ENCODE measurements around the gene LRRK1.

Gene LRRK1

DNA sequence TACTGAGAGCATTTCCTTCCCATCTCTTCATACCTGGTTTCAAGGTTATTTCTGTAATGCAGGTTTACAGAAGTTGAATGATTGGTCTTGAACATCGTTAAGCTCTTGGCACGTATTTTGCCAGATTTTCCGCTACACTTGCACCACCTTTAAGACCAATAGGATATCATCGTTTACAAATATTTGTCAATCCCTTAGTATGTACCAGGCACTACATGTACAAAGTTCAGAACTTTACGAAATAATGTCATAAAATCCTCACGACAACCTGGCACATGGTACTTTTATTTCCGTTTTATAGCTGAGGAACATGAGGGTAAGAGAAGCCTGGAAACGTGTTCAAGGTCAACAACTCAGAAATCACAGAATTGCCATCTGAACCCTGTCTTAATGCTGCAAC, 6.3 kb downstream of the LRRK1 start:
- no peak overlapping the region for H4K8ac ChIP-seq (ENCODE audit: low read depth, low read length)
- no peaks in the 10 kb centered on the region for H3K36me3 ChIP-seq (ENCODE audit: control insufficient read depth in 1 of 2, insufficient read depth in 2 of 2, low read length in 2 of 2)
- no peak overlapping the region for H3K4ac ChIP-seq (ENCODE audit: low read depth, low read length)
- no peak overlapping the region for H3K9ac ChIP-seq (ENCODE audit: low read length)
- no peak overlapping the region for H3K4me3 ChIP-seq (ENCODE audit: low read depth, low read length)
- H3K4me2 ChIP-seq (ENCODE audit: low read length): no peak overlapping the region
- H2AK5ac ChIP-seq (ENCODE audit: low read length): no peak overlapping the region
- H3K14ac ChIP-seq (ENCODE audit: low read length): no peak overlapping the region
- no peak overlapping the region for H3K27ac ChIP-seq (ENCODE audit: low read depth, low read length)
- H3K79me1 ChIP-seq (ENCODE audit: low read length): no peaks in the 10 kb centered on the region
- no peak overlapping the region for H2BK120ac ChIP-seq (ENCODE audit: insufficient read depth, low read length, poor library complexity)
- H2BK5ac ChIP-seq (ENCODE audit: low read depth, low read length, poor library complexity): no peak overlapping the region
- H2BK12ac ChIP-seq (ENCODE audit: low read length): no peak overlapping the region
- peaks cover 1% of the 10 kb centered on the region for H3K9me3 ChIP-seq (ENCODE audit: insufficient read depth, low read depth, low read length)
- WGBS (ENCODE audit: extremely low coverage, insufficient coverage, insufficient read length): no CpG with 5 or more reads among the region's 8 CpGs
- H4K12ac ChIP-seq (ENCODE audit: low read depth, low read length): no peak overlapping the region
- H3K23ac ChIP-seq (ENCODE audit: low read length): no peak overlapping the region
- peaks cover 7% of the 10 kb centered on the region for H3K27me3 ChIP-seq (ENCODE audit: insufficient read depth, low read length)
- H2AFZ ChIP-seq (ENCODE audit: insufficient read depth, low read length, poor library complexity): no peak overlapping the region
- no peaks in the 10 kb centered on the region for H3K79me2 ChIP-seq (ENCODE audit: control insufficient read depth, insufficient read depth, low read length, poor library complexity)
- no peak for DNase-seq
- H3K18ac ChIP-seq (ENCODE audit: low read length): no peak overlapping the region
- no peak overlapping the region for H4K91ac ChIP-seq (ENCODE audit: low read depth, low read length)
- peaks cover 18 to 23% of the 10 kb centered on the region in 2 experiments for H3K4me1 ChIP-seq (ENCODE audit: control insufficient read depth in 1 of 2, insufficient read depth in 2 of 2, low read length in 2 of 2)

DNA sequence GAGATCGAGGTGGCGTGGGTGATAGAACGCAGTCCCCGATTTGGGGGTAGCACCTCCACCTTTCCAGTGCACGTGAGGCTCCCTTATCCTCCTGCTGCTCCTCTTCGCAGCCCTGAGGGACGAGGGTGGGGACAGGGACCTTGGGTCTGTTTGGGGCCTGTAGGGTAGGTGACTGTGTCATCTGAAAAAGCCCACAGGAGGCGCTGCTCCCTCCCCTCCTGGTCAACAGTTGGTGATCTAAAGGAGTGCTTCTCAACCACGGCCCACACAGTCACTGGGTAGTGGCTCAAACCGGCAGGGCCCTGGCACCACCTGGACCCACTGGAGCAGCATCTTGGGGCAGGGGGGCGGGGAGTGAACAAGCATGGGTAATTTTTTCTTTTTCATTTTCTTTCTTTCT, 7.1 kb downstream of the LRRK1 start:
- H3K27me3 ChIP-seq (ENCODE audit: insufficient read depth, low read length): no peaks in the 10 kb centered on the region
- H3K9ac ChIP-seq (ENCODE audit: low read length): no peak overlapping the region
- no peaks in the 10 kb centered on the region for H3K36me3 ChIP-seq (ENCODE audit: control insufficient read depth in 1 of 2, insufficient read depth in 2 of 2, low read length in 2 of 2)
- no peak overlapping the region for H3K18ac ChIP-seq (ENCODE audit: low read length)
- peaks cover 18 to 24% of the 10 kb centered on the region in 2 experiments for H3K4me1 ChIP-seq (ENCODE audit: control insufficient read depth in 1 of 2, insufficient read depth in 2 of 2, low read length in 2 of 2)
- H4K91ac ChIP-seq (ENCODE audit: low read depth, low read length): no peak overlapping the region
- peak overlapping the region; percentile 38 for H2BK12ac ChIP-seq (ENCODE audit: low read length)
- no peak overlapping the region for H3K4me2 ChIP-seq (ENCODE audit: low read length)
- no peak overlapping the region for H3K14ac ChIP-seq (ENCODE audit: low read length)
- no peak overlapping the region for H3K4ac ChIP-seq (ENCODE audit: low read depth, low read length)
- no peak overlapping the region for H4K8ac ChIP-seq (ENCODE audit: low read depth, low read length)
- H2BK120ac ChIP-seq (ENCODE audit: insufficient read depth, low read length, poor library complexity): no peak overlapping the region
- H4K12ac ChIP-seq (ENCODE audit: low read depth, low read length): no peak overlapping the region
- no CpG with 5 or more reads among the region's 11 CpGs for WGBS (ENCODE audit: extremely low coverage, insufficient coverage, insufficient read length)
- H3K9me3 ChIP-seq (ENCODE audit: insufficient read depth, low read depth, low read length): peaks cover 1% of the 10 kb centered on the region
- H2AK5ac ChIP-seq (ENCODE audit: low read length): no peak overlapping the region
- no peaks in the 10 kb centered on the region for H3K79me1 ChIP-seq (ENCODE audit: low read length)
- H3K23ac ChIP-seq (ENCODE audit: low read length): no peak overlapping the region
- H3K4me3 ChIP-seq (ENCODE audit: low read depth, low read length): no peak overlapping the region
- H3K27ac ChIP-seq (ENCODE audit: low read depth, low read length): no peak overlapping the region
- H2AFZ ChIP-seq (ENCODE audit: insufficient read depth, low read length, poor library complexity): no peak overlapping the region
- no peak overlapping the region for H2BK5ac ChIP-seq (ENCODE audit: low read depth, low read length, poor library complexity)
- DNase-seq: no peak
- no peaks in the 10 kb centered on the region for H3K79me2 ChIP-seq (ENCODE audit: control insufficient read depth, insufficient read depth, low read length, poor library complexity)

DNA sequence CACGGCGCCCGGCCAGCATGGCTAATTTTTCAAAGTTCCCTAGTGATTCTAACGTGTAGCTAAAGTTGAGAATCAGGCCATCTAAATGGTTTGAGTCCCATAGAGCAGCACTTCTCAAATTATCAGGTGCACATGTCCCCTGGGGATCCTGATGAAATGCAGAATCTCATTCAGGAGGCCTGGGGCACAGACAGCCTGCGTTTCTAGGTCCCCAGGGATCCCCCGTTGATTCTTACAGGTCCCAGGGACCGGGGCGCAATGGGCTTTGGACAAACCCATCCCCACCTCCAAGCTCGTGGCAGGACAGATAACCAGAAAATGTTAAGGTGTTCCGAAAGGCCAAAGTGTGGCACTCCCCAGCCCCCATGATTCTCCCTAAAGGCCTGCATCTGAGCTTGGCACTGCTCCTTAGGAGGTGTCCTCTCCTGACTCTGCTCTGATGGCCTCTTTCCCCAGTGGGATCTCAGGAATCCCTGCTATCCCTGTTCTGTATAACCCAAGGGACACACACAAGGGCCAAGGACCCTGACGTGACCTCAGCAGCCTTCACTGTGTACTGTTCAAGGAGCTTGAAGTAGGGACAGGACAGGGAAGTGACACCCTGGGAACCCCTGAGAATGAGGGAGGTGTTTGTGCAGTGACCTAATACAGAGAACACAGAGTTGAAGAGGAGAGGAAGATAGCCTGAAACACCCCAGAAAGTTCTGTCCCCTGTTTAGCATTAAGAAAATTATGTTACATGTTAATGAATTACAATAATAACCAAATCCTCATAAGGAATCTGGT, 8.0 kb downstream of the LRRK1 start:
- Histone ChIP-seq H3K14ac (ENCODE audit: low read length) (no peak overlapping the region), H3K23ac (ENCODE audit: low read length) (no peak overlapping the region), H3K36me3 (ENCODE audit: control insufficient read depth in 1 of 2, insufficient read depth in 2 of 2, low read length in 2 of 2) (no peaks in the 10 kb centered on the region), H2BK12ac (ENCODE audit: low read length) (no peak overlapping the region), H3K79me2 (ENCODE audit: control insufficient read depth, insufficient read depth, low read length, poor library complexity) (no peaks in the 10 kb centered on the region), H3K79me1 (ENCODE audit: low read length) (no peaks in the 10 kb centered on the region), H4K12ac (ENCODE audit: low read depth, low read length) (no peak overlapping the region), H2BK5ac (ENCODE audit: low read depth, low read length, poor library complexity) (no peak overlapping the region), H2AFZ (ENCODE audit: insufficient read depth, low read length, poor library complexity) (no peak overlapping the region), H4K8ac (ENCODE audit: low read depth, low read length) (no peak overlapping the region), H2BK120ac (ENCODE audit: insufficient read depth, low read length, poor library complexity) (no peak overlapping the region), H3K27me3 (ENCODE audit: insufficient read depth, low read length) (no peaks in the 10 kb centered on the region), H3K4me2 (ENCODE audit: low read length) (no peak overlapping the region), H2AK5ac (ENCODE audit: low read length) (no peak overlapping the region), H3K9me3 (ENCODE audit: insufficient read depth, low read depth, low read length) (peaks cover 1% of the 10 kb centered on the region), H3K4me1 (ENCODE audit: control insufficient read depth in 1 of 2, insufficient read depth in 2 of 2, low read length in 2 of 2) (peaks cover 18 to 24% of the 10 kb centered on the region in 2 experiments), H3K4me3 (ENCODE audit: low read depth, low read length) (no peak overlapping the region), H3K27ac (ENCODE audit: low read depth, low read length) (no peak overlapping the region), H4K91ac (ENCODE audit: low read depth, low read length) (no peak overlapping the region), H3K18ac (ENCODE audit: low read length) (no peak overlapping the region), H3K4ac (ENCODE audit: low read depth, low read length) (no peak overlapping the region), H3K9ac (ENCODE audit: low read length) (no peak overlapping the region)
- DNase-seq: no peak
- WGBS (ENCODE audit: extremely low coverage, insufficient coverage, insufficient read length): no CpG with 5 or more reads among the region's 11 CpGs

DNA sequence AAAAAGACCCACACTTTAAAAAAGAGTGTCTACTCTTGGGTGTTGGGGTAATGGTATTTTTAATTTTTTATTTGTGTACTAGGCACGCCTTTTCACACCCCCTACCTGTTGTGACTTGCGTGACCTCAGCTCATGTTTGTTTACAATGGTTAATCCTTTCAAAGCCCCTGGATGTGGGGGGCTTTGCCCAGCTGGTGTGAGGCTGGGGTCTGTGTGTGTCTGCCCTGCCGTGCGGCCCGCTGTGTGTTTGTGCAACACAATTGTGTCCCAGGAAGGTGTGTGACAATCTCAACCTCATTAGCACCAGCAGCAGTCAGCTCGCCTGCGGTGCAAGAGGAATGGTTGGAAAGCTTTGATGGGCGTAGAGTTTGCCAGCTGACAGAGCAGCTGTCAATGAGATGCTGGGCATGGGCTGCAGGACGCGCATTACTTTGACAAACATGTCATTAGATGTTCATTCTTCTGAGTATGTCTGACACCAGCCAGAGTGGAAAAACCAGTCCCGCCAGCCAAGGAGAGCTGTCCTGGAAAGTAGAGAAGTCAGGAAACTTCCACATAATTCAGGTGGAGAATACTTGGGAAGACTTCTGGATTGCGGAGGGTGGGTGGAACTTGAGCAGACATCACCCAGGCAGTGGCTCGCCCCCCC, 9.6 kb downstream of the LRRK1 start:
- H4K8ac ChIP-seq (ENCODE audit: low read depth, low read length): no peak overlapping the region
- no peaks in the 10 kb centered on the region for H3K36me3 ChIP-seq (ENCODE audit: control insufficient read depth in 1 of 2, insufficient read depth in 2 of 2, low read length in 2 of 2)
- H3K4me2 ChIP-seq (ENCODE audit: low read length): peak overlapping the region; percentile 31
- no peak overlapping the region for H4K12ac ChIP-seq (ENCODE audit: low read depth, low read length)
- H2BK12ac ChIP-seq (ENCODE audit: low read length): no peak overlapping the region
- no peak overlapping the region for H3K9ac ChIP-seq (ENCODE audit: low read length)
- H3K4ac ChIP-seq (ENCODE audit: low read depth, low read length): no peak overlapping the region
- peak overlapping the region; percentile 29 for H4K91ac ChIP-seq (ENCODE audit: low read depth, low read length)
- no peak overlapping the region for H3K18ac ChIP-seq (ENCODE audit: low read length)
- no peak overlapping the region for H2BK5ac ChIP-seq (ENCODE audit: low read depth, low read length, poor library complexity)
- no peak overlapping the region for H2AFZ ChIP-seq (ENCODE audit: insufficient read depth, low read length, poor library complexity)
- peak overlapping the region; percentile 66 for H3K27ac ChIP-seq (ENCODE audit: low read depth, low read length)
- peak; percentile 89 to 96 for DNase-seq
- no peaks in the 10 kb centered on the region for H3K27me3 ChIP-seq (ENCODE audit: insufficient read depth, low read length)
- no CpG with 5 or more reads among the region's 13 CpGs for WGBS (ENCODE audit: extremely low coverage, insufficient coverage, insufficient read length)
- no peak overlapping the region for H3K23ac ChIP-seq (ENCODE audit: low read length)
- peak overlapping the region; percentile 4 for H3K14ac ChIP-seq (ENCODE audit: low read length)
- H2AK5ac ChIP-seq (ENCODE audit: low read length): no peak overlapping the region
- no peaks in the 10 kb centered on the region for H3K79me2 ChIP-seq (ENCODE audit: control insufficient read depth, insufficient read depth, low read length, poor library complexity)
- H2BK120ac ChIP-seq (ENCODE audit: insufficient read depth, low read length, poor library complexity): no peak overlapping the region
- H3K79me1 ChIP-seq (ENCODE audit: low read length): no peaks in the 10 kb centered on the region
- H3K4me3 ChIP-seq (ENCODE audit: low read depth, low read length): no peak overlapping the region
- H3K4me1 ChIP-seq (ENCODE audit: control insufficient read depth in 1 of 2, insufficient read depth in 2 of 2, low read length in 2 of 2): peaks cover 18 to 25% of the 10 kb centered on the region in 2 experiments
- peaks cover 1% of the 10 kb centered on the region for H3K9me3 ChIP-seq (ENCODE audit: insufficient read depth, low read depth, low read length)

Data from trophoblast cell (in vitro differentiated cells and primary cell).